HG02610 (cell line): ENCODE measurements around the gene AFF1.

Source experiments
- ATAC-seq: cut with Tn5 transposase; IDR thresholded peaks from one replicate; pipeline ENCODE4 v1.9.1; 2021; ENCODE audit warnings: mild to moderate bottlenecking, moderate library complexity; ENCODE audit not compliant: unreplicated experiment

AFF1 gene, protein sequence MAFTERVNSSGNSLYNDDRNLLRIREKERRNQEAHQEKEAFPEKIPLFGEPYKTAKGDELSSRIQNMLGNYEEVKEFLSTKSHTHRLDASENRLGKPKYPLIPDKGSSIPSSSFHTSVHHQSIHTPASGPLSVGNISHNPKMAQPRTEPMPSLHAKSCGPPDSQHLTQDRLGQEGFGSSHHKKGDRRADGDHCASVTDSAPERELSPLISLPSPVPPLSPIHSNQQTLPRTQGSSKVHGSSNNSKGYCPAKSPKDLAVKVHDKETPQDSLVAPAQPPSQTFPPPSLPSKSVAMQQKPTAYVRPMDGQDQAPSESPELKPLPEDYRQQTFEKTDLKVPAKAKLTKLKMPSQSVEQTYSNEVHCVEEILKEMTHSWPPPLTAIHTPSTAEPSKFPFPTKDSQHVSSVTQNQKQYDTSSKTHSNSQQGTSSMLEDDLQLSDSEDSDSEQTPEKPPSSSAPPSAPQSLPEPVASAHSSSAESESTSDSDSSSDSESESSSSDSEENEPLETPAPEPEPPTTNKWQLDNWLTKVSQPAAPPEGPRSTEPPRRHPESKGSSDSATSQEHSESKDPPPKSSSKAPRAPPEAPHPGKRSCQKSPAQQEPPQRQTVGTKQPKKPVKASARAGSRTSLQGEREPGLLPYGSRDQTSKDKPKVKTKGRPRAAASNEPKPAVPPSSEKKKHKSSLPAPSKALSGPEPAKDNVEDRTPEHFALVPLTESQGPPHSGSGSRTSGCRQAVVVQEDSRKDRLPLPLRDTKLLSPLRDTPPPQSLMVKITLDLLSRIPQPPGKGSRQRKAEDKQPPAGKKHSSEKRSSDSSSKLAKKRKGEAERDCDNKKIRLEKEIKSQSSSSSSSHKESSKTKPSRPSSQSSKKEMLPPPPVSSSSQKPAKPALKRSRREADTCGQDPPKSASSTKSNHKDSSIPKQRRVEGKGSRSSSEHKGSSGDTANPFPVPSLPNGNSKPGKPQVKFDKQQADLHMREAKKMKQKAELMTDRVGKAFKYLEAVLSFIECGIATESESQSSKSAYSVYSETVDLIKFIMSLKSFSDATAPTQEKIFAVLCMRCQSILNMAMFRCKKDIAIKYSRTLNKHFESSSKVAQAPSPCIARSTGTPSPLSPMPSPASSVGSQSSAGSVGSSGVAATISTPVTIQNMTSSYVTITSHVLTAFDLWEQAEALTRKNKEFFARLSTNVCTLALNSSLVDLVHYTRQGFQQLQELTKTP

DNA sequence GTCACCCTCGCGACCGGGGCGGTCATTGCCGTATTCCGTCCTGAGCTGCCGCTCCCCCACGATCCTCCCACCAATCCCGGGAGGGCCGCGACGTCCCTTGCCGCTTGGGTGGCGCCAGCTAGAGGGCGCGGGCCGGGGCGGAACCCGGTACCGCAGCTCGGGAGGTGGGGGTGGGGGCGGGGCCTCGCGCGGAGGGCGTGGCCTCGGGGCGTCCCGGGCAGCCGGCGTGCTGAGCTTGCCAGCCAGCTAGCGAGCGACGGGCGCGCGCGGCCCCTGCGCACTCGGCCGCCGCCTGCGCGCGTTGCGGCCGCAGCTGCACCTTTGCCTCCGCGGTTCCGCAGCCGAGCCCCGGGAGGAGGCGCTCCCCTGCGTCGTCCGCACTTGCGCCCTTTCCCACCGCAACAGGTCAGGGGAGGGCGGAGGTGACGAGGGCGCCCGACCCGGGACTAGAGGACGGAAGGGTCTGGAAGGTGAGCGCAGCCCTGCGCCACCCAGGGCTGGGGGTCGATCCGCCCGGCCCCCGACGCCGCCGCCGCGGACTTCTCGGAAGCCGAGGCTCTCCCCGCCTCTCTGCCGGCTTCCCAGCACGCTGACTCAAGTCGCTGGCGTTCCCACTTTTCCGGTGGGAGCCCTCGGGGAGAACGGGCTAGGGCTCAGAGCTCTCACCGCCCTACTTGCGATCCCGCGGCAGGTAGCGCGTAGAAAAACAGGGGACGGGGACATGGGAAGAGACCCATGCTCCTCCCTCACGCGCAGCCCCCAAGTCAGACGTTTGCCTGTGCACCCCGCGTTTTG, at the start of gene AFF1:
TSS of gene AFF1 (plus strand) at position 241 of the 795 bp plus-strand sequence. CDS start 13,523 bp downstream, outside the sequence.
- ATAC-seq = peak; percentile 44

GRCh38 chr4:86890790-86891189, 44.0 kb upstream of the AFF1 start:
- ATAC-seq = no peak

DNA sequence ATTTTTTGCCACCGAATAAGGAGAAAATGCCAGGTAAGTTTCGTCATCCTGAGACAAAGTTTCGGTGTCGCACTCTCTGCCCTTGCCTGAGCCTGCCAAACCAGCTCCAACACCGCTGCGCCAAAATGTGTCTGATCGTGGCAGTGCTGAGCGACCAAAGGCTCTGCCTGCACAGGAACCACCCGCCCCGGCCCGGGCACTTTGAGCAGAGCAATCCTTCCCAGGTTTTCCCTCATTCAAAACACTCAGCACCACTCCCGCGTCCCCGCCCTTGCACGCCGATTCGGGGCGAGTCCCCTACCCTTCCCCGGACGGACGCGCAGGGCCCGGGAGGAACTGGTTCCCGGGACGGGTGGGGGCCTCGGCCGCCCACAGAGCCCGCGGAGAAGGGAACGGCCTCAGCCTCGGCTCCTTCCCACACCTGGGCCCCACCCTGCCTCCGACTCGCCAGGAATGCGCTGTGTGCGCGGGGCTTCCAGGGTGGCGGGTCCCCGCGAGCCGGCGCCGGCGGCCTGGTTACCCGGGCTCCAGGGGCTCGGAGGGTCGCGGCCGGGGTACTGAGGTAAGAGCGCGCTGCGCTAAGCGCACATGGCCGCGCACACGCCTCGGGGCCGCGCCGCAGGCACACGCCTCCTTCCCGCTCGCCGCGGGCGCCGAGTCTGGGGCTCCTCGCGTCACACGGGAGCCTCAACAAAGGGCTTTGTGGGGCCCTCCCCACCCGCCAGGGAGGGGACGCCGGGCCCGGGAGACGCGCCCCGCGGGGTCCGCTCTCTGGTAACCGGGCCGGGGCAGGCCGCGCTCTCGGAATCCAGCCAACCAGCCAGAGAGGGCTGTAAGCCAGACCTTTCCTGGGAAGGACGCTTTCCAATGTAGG, 42.8 kb upstream of the AFF1 start, which contains the start of gene C4orf36:
TSS of gene C4orf36 (minus strand) at position 661 of the 874 bp plus-strand sequence. CDS start 902 bp downstream, outside the sequence.
- peak; percentile 57 for ATAC-seq

GRCh38 chr4:86892636-86892960, 42.2 kb upstream of the AFF1 start:
- no peak for ATAC-seq

DNA sequence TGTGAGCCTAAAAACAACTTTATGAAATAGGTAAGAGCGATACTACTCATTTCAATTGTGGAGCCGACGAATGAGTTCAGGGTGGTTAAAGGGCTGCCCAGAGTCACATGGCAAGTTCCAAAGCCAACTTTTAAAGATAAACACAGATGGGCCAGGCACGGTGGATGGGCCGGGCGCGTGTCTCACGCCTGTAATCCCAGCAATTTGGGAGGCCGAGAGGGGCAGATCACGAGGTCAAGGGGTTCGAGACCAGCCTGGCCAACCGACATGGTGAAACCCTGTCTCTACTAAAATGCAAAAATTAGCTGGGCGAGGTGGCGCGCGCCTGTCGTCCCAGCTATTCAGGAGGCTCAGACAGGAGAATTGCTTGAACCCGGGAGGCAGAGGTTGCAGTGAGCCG, 41.7 kb upstream of the AFF1 start:
- ATAC-seq = no peak

- no peak for ATAC-seq
Measured at GRCh38 chr4:86894455-86894854, 40.4 kb upstream of the AFF1 start.

GRCh38 chr4:86895692-86896488, 38.9 kb upstream of the AFF1 start:
- peak; percentile 53 for ATAC-seq

DNA sequence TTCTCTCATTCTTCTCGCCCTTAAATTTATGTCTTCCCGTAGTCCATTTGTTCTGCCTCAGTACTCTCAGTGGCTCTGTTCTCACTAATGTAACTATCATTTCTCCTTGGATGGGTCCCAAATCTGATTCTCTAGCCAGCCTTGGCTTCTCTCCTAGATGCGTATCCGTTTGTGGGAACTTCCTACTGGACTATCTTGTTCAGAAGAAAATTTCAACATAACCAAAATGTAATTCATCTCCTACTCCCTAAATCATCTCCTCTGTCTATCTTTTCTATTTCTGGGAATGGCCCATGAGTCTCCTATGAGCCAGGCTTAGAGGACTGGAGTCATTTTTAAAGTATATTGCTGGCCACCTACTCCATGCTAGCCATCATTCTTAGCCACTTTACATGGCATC, 38.2 kb upstream of the AFF1 start:
- ATAC-seq = no peak

DNA sequence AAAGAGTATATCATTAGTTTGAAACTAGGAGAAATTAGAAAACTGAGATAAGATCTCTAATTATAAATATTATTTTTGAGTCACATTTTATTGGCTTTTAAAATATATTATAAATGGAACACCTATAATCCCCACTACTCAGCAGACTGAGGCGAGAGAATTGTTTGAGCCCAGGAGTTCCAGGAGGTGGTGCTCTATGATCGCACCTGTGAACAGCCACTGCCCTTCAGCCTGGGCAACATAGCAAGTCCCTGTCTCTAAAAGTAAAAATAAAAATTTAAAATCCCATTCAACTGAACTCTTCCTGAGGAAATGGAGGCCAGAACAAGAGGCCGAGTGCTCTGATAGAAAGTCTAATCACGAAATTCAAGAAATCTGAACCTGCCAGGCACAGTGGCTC, 36.2 kb upstream of the AFF1 start:
- no peak for ATAC-seq

DNA sequence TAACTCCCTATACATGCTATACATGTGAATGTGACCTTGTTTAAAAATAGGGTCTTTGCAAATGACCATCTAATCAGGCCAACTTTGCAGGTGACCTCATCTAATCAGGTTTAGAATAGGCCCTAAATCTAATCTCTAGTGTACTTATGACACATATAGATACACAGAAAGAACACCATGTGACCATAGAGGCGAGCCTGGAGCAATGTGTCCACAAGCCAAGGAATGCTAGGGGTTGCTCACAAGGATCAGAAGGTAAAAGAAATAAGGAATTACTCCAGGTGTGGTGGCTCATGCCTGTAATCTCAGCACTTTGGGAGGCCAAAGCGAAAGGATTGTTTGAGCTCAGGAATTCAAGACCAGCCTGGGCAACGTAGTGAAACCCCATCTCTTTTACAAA, 32.9 kb upstream of the AFF1 start:
- ATAC-seq = no peak

DNA sequence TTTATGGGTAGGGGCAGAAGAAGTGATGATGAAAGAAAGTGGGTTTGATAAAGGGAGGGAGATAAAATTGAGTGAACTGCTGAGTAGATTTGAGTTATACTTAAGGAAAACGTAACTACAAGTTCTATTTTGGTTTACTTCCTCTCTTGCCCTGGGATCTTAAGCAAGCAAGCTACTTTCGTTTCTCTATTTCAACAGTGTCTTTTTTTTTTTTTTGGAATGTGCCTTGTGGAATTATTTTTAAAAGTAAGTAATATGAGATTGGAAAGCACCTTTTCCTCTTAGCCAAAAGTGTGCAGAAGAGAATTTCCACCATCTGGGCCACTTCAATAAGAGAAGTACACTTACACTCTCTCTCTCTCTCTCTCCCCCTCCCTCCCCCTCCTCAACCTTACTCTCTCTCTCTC, 26.6 kb upstream of the AFF1 start:
- ATAC-seq = no peak

GRCh38 chr4:86909546-86910295, 25.1 kb upstream of the AFF1 start:
- no peak for ATAC-seq

GRCh38 chr4:86910369-86910768, 24.4 kb upstream of the AFF1 start:
- no peak for ATAC-seq

DNA sequence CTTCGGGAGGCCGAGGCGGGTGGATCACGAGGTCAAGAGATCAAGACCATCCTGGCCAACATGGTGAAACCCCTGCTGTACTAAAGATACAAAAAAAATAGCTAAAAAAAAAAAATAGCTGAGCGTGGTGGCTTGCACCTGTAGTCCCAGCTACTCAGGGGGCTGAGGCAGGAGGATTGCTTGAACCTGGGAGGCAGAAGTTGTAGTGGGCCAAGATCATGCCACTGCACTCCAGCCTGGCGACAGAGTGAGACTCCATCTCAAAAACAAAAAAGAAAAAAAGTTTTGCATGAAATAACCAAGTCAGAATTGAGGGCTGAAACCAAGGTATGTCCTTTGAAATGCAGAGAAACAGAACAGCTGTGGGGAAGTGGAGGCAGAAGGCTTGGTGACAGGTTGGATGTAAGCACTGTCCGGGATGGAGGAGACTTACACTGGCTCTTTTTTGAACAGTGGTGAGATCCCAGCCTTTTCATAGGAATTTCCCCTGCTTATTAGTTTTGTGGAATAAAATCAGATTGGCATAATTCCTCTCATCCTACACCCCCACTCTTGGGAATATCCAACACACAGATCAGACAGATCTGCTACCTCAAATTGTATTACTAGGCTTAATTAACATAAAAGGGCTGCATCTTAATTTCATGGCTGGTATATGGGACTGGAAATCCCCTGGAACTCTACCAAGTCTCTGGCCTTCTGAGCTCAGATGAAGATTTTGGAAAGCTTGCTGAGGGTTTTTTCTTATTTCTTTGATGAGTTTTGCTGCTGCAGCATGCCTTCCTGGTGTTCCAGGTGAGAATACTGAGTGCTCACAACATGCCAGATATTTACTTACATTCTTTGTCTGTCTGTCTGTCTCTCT, 23.8 kb upstream of the AFF1 start:
- no peak for ATAC-seq

GRCh38 chr4:86916392-86916791, 18.4 kb upstream of the AFF1 start:
- ATAC-seq = no peak

DNA sequence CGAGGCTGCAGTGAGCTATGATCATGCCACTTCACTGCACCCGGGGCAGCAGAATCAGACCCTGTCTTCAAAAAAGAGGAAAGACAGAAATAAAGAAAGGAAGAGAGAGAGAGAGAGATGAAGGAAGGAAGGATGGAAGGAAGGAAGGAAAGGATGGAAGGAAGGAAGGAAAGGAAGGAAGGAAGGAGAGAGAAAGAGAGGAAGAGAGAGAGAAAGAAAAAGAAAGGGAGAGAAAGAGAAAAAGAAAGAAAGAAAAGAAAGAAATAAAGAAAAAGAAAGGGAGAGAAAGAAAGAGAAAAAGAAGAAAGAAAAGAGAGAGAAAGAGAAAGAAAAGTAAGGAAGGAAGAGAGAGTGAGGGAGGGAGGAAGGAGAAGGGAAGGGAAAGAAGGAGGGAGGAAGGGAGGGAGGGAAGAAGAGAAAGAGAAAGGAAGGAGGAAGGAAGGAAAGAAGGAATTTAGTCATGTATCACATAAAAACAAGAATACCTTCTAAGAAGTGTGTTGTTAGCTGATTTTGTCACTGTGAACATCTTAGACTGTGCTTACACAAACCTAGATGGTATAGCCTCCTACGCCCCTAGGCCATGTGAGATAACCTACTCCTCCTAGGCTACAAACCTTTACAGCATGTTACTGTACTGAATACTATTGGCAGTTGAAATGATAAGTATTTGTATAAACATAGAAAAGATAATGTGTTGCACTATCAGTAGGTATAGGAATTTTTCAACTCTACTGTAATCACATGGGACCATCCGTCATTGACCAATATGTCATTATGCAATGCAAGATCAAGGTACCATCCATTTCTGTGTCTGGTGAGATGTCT, 17.4 kb upstream of the AFF1 start:
- ATAC-seq = no peak
